Smooth muscle cell of the coronary artery (primary cell): ENCODE results near the gene MSANTD3. TPM values are rescaled to one million over a fixed set of nuclear protein-coding genes. Genes with fewer than 3 reads are reported as not detected.

Experiments used
- total RNA-seq: library from RNA; depleted of rRNA; stranded (reverse); fragments of >200 nt; gene quantifications from 2 replicates; pipeline ENCODE4 v1.2.3, GENCODE V29; 2014; ENCODE audit warnings: low replicate concordance

Gene MSANTD3, protein sequence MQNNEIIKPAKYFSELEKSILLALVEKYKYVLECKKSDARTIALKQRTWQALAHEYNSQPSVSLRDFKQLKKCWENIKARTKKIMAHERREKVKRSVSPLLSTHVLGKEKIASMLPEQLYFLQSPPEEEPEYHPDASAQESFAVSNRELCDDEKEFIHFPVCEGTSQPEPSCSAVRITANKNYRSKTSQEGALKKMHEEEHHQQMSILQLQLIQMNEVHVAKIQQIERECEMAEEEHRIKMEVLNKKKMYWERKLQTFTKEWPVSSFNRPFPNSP
- total RNA-seq, result 23.2 and 47.6 TPM in 2 replicates

DNA sequence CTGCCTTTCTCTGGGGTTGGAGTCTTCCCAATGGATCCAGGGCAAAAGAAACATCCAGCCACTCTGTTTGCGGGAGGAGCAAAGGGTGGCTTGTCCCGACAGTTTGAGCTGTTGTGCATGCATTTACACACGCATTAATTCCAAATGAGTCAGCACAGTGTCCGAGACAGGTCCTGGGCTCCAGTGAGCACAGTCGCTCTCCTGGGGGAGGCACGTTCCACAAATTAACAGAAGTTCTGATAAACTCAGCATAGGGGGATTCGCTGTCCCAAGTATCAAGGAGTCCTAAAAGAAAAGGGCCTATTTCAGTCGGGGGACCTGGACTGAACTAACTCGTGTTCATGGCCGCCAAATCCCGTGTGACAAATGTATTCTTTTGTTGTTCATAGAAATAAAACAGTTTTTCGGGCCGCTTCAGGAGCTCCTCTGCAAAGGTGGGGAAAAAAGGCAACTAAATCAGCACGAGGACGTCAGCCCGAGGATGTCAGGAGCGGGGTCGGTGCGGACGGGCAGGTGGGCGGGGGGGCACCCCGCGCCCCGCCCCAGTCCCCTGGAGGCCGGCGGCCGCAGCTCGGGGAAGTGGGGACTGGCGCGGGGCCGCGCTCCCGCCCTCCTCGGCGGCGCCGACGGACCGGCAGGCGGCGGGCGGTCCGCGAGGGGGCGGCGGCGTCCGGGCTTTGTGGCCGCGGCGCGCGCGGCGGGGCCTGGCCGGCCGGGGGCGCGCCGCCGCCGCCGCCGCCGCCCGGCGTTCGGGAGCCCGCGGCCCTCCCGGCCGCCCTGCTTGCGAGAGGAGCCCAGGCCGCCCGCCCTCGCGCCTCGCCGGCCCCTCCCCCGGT, at the start of gene MSANTD3:
Gene MSANTD3 (plus strand): TSS at position 614 of the 836 bp plus-strand sequence. CDS start 14,796 bp downstream, outside the sequence.

DNA sequence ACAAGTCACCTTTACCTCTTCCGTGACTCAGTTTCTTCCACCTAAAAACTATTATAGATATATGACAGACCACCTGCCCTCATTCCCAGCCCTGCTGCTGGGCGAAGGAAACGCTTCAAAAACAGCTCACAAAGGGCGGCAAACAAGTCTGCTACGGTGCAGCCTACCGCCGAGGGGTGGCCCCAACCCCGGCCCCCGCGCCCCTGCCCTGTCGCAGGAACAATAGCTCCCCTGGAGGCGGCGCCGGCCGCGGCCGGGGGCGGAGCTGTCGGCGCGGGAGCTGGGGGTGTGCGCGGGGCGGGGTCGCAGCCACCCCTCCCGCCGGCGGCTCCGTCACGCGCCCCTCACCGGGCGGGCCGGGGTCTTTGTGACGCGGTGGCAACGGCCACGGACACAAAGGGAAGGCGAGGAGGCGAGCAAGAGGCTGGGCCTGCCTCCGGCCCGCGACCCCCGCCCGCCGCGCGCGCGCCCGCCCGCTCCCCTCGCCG, 45.9 kb downstream of the MSANTD3 start, which contains the start of gene TMEFF1:
Gene TMEFF1 (plus strand): TSS at position 362 of the 488 bp plus-strand sequence. CDS start 396 bp downstream, outside the sequence.

Other genes with a start within 250 kb of the MSANTD3 start
- gene TEX10, start 74.2 kb upstream of the MSANTD3 start, total RNA-seq, result 15.0 and 21.9 TPM in 2 replicates
- gene TMEFF1, start 46.0 kb downstream of the MSANTD3 start, total RNA-seq, result 2.2 and 5.0 TPM in 2 replicates
- gene CAVIN4, start 150.9 kb downstream of the MSANTD3 start, total RNA-seq, result 1.1 and 1.4 TPM in 2 replicates